ENCODE measurements around the gene FBP1. TPM values are rescaled to one million over a fixed set of nuclear protein-coding genes. Genes with fewer than 3 reads are reported as not detected.

Gene FBP1
- polyA plus RNA-seq, 1 experiment, result not detected

DNA sequence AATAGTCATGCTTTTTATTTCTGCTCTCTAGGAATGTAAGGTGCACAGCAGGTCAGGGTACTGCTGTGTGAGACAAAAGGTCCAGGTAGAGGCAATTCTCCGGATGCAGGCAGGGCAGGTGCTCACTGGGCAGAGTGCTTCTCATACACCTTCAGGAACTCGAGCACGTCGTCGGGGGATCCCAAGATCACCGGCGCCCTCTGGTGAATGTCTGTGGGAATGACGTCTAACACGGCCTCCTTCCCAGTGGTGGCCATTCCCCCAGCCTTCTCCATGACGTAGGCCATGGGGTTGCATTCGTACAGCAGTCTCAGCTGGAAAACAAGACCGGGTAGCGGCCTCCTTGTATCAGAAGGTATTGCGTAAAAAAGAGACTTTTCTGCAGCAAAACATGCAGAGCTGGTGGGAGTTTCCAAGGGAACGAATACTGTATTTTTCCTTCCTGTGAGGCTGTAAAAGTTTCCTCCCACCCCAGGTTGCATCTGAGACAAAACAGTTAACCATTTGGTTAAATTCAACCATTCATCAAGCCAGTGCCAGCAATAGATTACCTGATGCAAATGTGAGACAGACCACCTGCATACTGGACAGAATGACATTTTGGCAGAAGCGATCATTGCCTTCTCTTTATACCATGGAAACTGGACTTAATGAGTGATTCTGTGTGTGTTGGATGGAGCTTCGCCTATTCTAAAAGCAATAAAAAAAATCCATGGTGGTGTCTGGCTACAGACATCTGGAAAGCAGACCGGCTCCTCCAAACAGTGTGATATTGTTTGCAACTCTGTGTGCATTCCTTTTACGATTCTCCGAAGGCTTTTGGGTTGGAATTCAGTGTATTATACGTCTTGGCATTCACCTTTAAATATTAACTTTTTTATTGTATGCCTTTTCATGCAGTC lies 35.8 kb downstream of the FBP1 start:
- TF ChIP-seq, protein P1, sequence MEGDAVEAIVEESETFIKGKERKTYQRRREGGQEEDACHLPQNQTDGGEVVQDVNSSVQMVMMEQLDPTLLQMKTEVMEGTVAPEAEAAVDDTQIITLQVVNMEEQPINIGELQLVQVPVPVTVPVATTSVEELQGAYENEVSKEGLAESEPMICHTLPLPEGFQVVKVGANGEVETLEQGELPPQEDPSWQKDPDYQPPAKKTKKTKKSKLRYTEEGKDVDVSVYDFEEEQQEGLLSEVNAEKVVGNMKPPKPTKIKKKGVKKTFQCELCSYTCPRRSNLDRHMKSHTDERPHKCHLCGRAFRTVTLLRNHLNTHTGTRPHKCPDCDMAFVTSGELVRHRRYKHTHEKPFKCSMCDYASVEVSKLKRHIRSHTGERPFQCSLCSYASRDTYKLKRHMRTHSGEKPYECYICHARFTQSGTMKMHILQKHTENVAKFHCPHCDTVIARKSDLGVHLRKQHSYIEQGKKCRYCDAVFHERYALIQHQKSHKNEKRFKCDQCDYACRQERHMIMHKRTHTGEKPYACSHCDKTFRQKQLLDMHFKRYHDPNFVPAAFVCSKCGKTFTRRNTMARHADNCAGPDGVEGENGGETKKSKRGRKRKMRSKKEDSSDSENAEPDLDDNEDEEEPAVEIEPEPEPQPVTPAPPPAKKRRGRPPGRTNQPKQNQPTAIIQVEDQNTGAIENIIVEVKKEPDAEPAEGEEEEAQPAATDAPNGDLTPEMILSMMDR (IDR thresholded peaks at IDR 0.05; ENCODE audit: low read depth, low read length), result peak; percentile 65
- POLR2A ChIA-PET, result interaction anchor here (0.6 kb wide), 1 partner anchor 1629 kb away, joined by 3 read pairs; no protein-coding TSS in a partner anchor
- no peak for DNase-seq (ENCODE audit: low read depth, low spot score)
- no peak overlapping the region for H3K4me3 ChIP-seq (ENCODE audit: low read depth, low read length)
- no peak overlapping the region for H3K27ac ChIP-seq (ENCODE audit: low read depth, low read length)
- H3K9me3 ChIP-seq (ENCODE audit: control insufficient read depth, insufficient read depth, low read length), result no peaks in the 10 kb centered on the region
- CTCF ChIA-PET, result no interaction called here
- peaks cover 28% of the 10 kb centered on the region for H3K27me3 ChIP-seq (ENCODE audit: control insufficient read depth, insufficient read depth, low read length)

GRCh38 chr9:94602666-94603065 lies 36.7 kb downstream of the FBP1 start:
- Histone ChIP-seq H3K27me3 (ENCODE audit: control insufficient read depth, insufficient read depth, low read length) (peaks cover 21% of the 10 kb centered on the region), H3K27ac (ENCODE audit: low read depth, low read length) (no peak overlapping the region), H3K9me3 (ENCODE audit: control insufficient read depth, insufficient read depth, low read length) (no peaks in the 10 kb centered on the region), H3K4me3 (ENCODE audit: low read depth, low read length) (no peak overlapping the region)
- ChIA-PET POLR2A (no interaction called here), CTCF (interaction anchor here (0.7 kb wide), 3 partner anchors 9 to 406 kb away, joined by 5 to 6 read pairs (median 5); no protein-coding TSS in a partner anchor)
- no peak for DNase-seq (ENCODE audit: low read depth, low spot score)
- TF ChIP-seq, protein P1 (IDR thresholded peaks at IDR 0.05; ENCODE audit: low read depth, low read length), result no peak

DNA sequence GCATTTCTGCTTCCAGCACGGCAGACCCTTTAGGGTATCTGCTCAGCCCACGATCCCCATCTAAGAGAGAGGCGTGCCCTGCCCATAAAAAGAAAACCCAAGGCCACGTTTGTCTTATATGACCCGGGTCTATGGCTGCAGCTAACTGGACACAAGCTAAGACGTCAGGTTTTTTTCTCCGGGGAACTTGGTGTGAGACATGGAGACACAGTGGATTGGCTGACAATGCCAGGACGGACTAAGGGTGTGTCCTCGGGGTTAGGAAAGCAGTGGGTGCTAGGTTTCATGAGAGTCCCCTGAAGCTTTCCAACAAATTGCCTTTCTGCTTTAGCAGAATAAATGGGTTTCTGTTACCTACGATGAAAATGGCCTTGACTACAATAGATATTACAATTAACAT lies 38.6 kb downstream of the FBP1 start:
- TF ChIP-seq, protein P1 (IDR thresholded peaks at IDR 0.05; ENCODE audit: low read depth, low read length), result no peak
- H3K27me3 ChIP-seq (ENCODE audit: control insufficient read depth, insufficient read depth, low read length), result peaks cover 7% of the 10 kb centered on the region
- POLR2A ChIA-PET, result no interaction called here
- H3K9me3 ChIP-seq (ENCODE audit: control insufficient read depth, insufficient read depth, low read length), result no peaks in the 10 kb centered on the region
- DNase-seq (ENCODE audit: low read depth, low spot score), result no peak
- H3K4me3 ChIP-seq (ENCODE audit: low read depth, low read length), result no peak overlapping the region
- CTCF ChIA-PET, result no interaction called here
- H3K27ac ChIP-seq (ENCODE audit: low read depth, low read length), result no peak overlapping the region

- Histone ChIP-seq H3K4me3 (ENCODE audit: low read depth, low read length) (no peak overlapping the region), H3K9me3 (ENCODE audit: control insufficient read depth, insufficient read depth, low read length) (no peaks in the 10 kb centered on the region), H3K27ac (ENCODE audit: low read depth, low read length) (no peak overlapping the region), H3K27me3 (ENCODE audit: control insufficient read depth, insufficient read depth, low read length) (peaks cover 4% of the 10 kb centered on the region)
- DNase-seq (ENCODE audit: low read depth, low spot score), result no peak
- CTCF ChIA-PET, result no interaction called here
- POLR2A ChIA-PET, result no interaction called here
- TF ChIP-seq, protein P1 (IDR thresholded peaks at IDR 0.05; ENCODE audit: low read depth, low read length), result no peak
Observed at GRCh38 chr9:94600258-94600657, 39.1 kb downstream of the FBP1 start.

DNA sequence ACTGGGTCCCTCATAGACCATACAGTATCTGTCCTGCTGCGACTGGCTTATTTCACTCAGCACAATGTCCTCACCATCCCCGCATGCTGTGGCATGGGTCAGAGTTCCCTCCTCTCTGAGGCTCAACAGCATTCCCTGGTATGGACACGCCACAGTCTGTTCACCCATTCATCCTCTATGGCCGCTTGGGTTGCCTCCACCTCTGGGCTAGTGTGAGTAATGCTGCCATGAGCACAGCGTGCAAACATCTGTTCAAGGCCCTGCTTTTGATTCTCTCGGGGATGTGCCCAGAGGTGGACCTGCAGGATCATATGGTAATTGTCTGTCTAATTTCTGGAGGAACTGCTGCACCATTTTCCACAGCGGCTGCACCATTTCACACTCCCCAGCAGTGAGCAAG lies 40.2 kb downstream of the FBP1 start:
- H3K4me3 ChIP-seq (ENCODE audit: low read depth, low read length), result no peak overlapping the region
- H3K27ac ChIP-seq (ENCODE audit: low read depth, low read length), result no peak overlapping the region
- no peaks in the 10 kb centered on the region for H3K27me3 ChIP-seq (ENCODE audit: control insufficient read depth, insufficient read depth, low read length)
- H3K9me3 ChIP-seq (ENCODE audit: control insufficient read depth, insufficient read depth, low read length), result no peaks in the 10 kb centered on the region
- TF ChIP-seq, protein P1 (IDR thresholded peaks at IDR 0.05; ENCODE audit: low read depth, low read length), result no peak
- POLR2A ChIA-PET, result no interaction called here
- DNase-seq (ENCODE audit: low read depth, low spot score), result no peak
- CTCF ChIA-PET, result no interaction called here
